Activated CD8-positive, alpha-beta memory T cell treated with anti-CD3 and anti-CD28 coated beads, Interleukin-2, amount 50 U/mL, for 1 hour (primary cell): ENCODE results near the gene ASTN2.

Experiments
- DNase-seq: peaks from one replicate; pipeline ENCODE4 v3.0.0-alpha.2; 2020; ENCODE audit errors: extremely low read depth

ASTN2 gene

GRCh38 chr9:117359910-117360309, 54.9 kb downstream of the ASTN2 start:
- DNase-seq: no peak

GRCh38 chr9:117355542-117355941, 59.3 kb downstream of the ASTN2 start:
- DNase-seq: no peak

- DNase-seq: no peak
Measured at GRCh38 chr9:117354997-117355396, 59.9 kb downstream of the ASTN2 start.

- DNase-seq: no peak
Measured at GRCh38 chr9:117354244-117354847, 60.5 kb downstream of the ASTN2 start.

GRCh38 chr9:117344892-117345660, 69.8 kb downstream of the ASTN2 start:
- DNase-seq: no peak

- no peak for DNase-seq
Measured at GRCh38 chr9:117343427-117343826, 71.4 kb downstream of the ASTN2 start.

GRCh38 chr9:117341151-117341550, 73.7 kb downstream of the ASTN2 start:
- no peak for DNase-seq

GRCh38 chr9:117340422-117340821, 74.4 kb downstream of the ASTN2 start:
- no peak for DNase-seq

GRCh38 chr9:117335837-117336433, 78.9 kb downstream of the ASTN2 start:
- no peak for DNase-seq

- DNase-seq: no peak
Measured at GRCh38 chr9:117334101-117334500, 80.8 kb downstream of the ASTN2 start.

GRCh38 chr9:117325831-117326230, 89.0 kb downstream of the ASTN2 start:
- no peak for DNase-seq

GRCh38 chr9:117325110-117325731, 89.6 kb downstream of the ASTN2 start:
- no peak for DNase-seq

GRCh38 chr9:117323390-117323789, 91.5 kb downstream of the ASTN2 start:
- DNase-seq: no peak

GRCh38 chr9:117317192-117317591, 97.7 kb downstream of the ASTN2 start:
- no peak for DNase-seq

- DNase-seq: no peak
Measured at GRCh38 chr9:117315236-117315635, 99.6 kb downstream of the ASTN2 start.

GRCh38 chr9:117313989-117314388, 100.9 kb downstream of the ASTN2 start:
- DNase-seq: no peak

- no peak for DNase-seq
Measured at GRCh38 chr9:117307701-117308100, 107.2 kb downstream of the ASTN2 start.

- DNase-seq: no peak
Measured at GRCh38 chr9:117306032-117306431, 108.8 kb downstream of the ASTN2 start.

- no peak for DNase-seq
Measured at GRCh38 chr9:117305454-117305853, 109.4 kb downstream of the ASTN2 start.

GRCh38 chr9:117304549-117304948, 110.3 kb downstream of the ASTN2 start:
- DNase-seq: no peak

GRCh38 chr9:117303643-117304230, 111.1 kb downstream of the ASTN2 start:
- DNase-seq: no peak

- DNase-seq: no peak
Measured at GRCh38 chr9:117302487-117302886, 112.4 kb downstream of the ASTN2 start.
